ENCODE measurements around the gene RGS21. TPM values are rescaled to one million over a fixed set of nuclear protein-coding genes. Genes with fewer than 3 reads are reported as not detected.

Gene RGS21
- total RNA-seq, 1 experiment from 2014 or later: not detected

- H3K27ac ChIP-seq (ENCODE audit: low read length): no peak overlapping the region
- H3K9ac ChIP-seq (ENCODE audit: low read length): no peak overlapping the region
- BruUV-seq (replicated peaks): no TSS peak
- no peaks in the 10 kb centered on the region for H3K36me3 ChIP-seq (ENCODE audit: low read depth, low read length)
- ATAC-seq: no peak
- no peak for DNase-seq
- H3K9me2 ChIP-seq (replicated peaks; ENCODE audit: low read length): no peaks in the 10 kb centered on the region
- no peak overlapping the region for H3K4me3 ChIP-seq (ENCODE audit: low read length)
- H3K79me2 ChIP-seq (ENCODE audit: low read length): no peaks in the 10 kb centered on the region
- ChIA-PET CTCF (no interaction called here), POLR2A (ENCODE audit: unreplicated experiment) (no interaction called here)
- no peaks in the 10 kb centered on the region for H3K27me3 ChIP-seq (ENCODE audit: low read length)
- H2AFZ ChIP-seq (ENCODE audit: low read length): no peak overlapping the region
- intact Hi-C loops (cut with micrococcal nuclease): no loop called here
- TF ChIP-seq EZH2phosphoT487 (IDR thresholded peaks at IDR 0.05; ENCODE audit: borderline replicate concordance, low read length) (no peak), EZH2 (IDR thresholded peaks at IDR 0.05; ENCODE audit: low read length, unreplicated experiment) (no peak), CTCF (conservative IDR thresholded peaks at IDR 0.05; ENCODE audit: low read depth, low read length) (no peak)
- no peaks in the 10 kb centered on the region for H3F3A ChIP-seq (ENCODE audit: low read length, unreplicated experiment)
- H4K20me1 ChIP-seq (ENCODE audit: low read length): no peaks in the 10 kb centered on the region
- no peaks in the 10 kb centered on the region for H3K9me3 ChIP-seq (ENCODE audit: low read length)
- no peaks in the 10 kb centered on the region for H3K4me1 ChIP-seq (ENCODE audit: insufficient read depth, low read length)
- H3K4me2 ChIP-seq (ENCODE audit: low read length): no peak overlapping the region
Measured at GRCh38 chr1:192386051-192386650, 69.4 kb downstream of the RGS21 start.

- ATAC-seq: no peak
- POLR2A ChIA-PET (ENCODE audit: unreplicated experiment): no interaction called here
Measured at GRCh38 chr1:192395211-192395610, 78.4 kb downstream of the RGS21 start.

More at GRCh38 chr1:192395211-192395610, 78.4 kb downstream of the RGS21 start:
- Histone ChIP-seq H3K27ac (ENCODE audit: low read length) (no peak overlapping the region), H3K79me2 (ENCODE audit: low read length) (no peaks in the 10 kb centered on the region), H3F3A (ENCODE audit: low read length, unreplicated experiment) (no peaks in the 10 kb centered on the region), H3K9me3 (ENCODE audit: low read length) (no peaks in the 10 kb centered on the region), H3K27me3 (ENCODE audit: low read length) (no peaks in the 10 kb centered on the region), H2AFZ (ENCODE audit: low read length) (no peak overlapping the region), H3K36me3 (ENCODE audit: low read depth, low read length) (no peaks in the 10 kb centered on the region), H3K4me3 (ENCODE audit: low read length) (no peak overlapping the region), H3K4me1 (ENCODE audit: insufficient read depth, low read length) (no peaks in the 10 kb centered on the region), H3K9me2 (replicated peaks; ENCODE audit: low read length) (no peaks in the 10 kb centered on the region), H4K20me1 (ENCODE audit: low read length) (no peaks in the 10 kb centered on the region), H3K9ac (ENCODE audit: low read length) (no peak overlapping the region), H3K4me2 (ENCODE audit: low read length) (no peak overlapping the region)
- intact Hi-C loops (cut with micrococcal nuclease): no loop called here
- BruUV-seq (replicated peaks): no TSS peak
- CTCF ChIA-PET: no interaction called here
- TF ChIP-seq EZH2phosphoT487 (IDR thresholded peaks at IDR 0.05; ENCODE audit: borderline replicate concordance, low read length) (no peak), CTCF (conservative IDR thresholded peaks at IDR 0.05; ENCODE audit: low read depth, low read length) (no peak), EZH2 (IDR thresholded peaks at IDR 0.05; ENCODE audit: low read length, unreplicated experiment) (no peak)
- no peak for DNase-seq
